HCT116 (cell line): Measurements from ENCODE around the gene IL17RE. TPM values are rescaled to one million over a fixed set of nuclear protein-coding genes. Genes with fewer than 3 reads are reported as not detected.

Experiments
- ATAC-seq: fragments of 200-7000 bp; cut with Tn5 transposase; 2 replicates; pipeline ENCODE4 v1.9.1; 2020; ENCODE audit warnings: mild to moderate bottlenecking, moderate library complexity
- BruUV-seq: library from RNA; stranded (reverse); fragments of 400-500 nt; replicated peaks from 2 replicates; lab custom pipeline; 2021; lab: Mats Ljungman, UMichigan
- CTCF ChIA-PET: fragments of 300-600 bp; sonication (Branson Sonifier 250); formaldehyde crosslinking; loops from one replicate; lab custom pipeline; 2021; ENCODE audit warnings: antibody characterized with exemption; lab: Charles Lee
- POLR2A ChIA-PET: fragments of 300-600, 350-600 bp; sonication (Branson Sonifier 250); formaldehyde crosslinking; loops from one replicate; lab custom pipeline; 2021; ENCODE audit warnings: antibody characterized with exemption; lab: Charles Lee
- RAD21 ChIA-PET, 2 experiments: fragments of 300-600 bp; sonication (Branson Sonifier 250); formaldehyde crosslinking; loops; one replicate each; lab custom pipeline; 2023; ENCODE audit warnings: low total read pairs in 2 of 2; ENCODE audit not compliant: uncharacterized antibody in 2 of 2, unreplicated experiment in 2 of 2, low non-redundant PET in 1 of 2; lab: Charles Lee
- DNase-seq: peaks from one replicate; pipeline ENCODE4 v3.0.0-alpha.2; 2010; ENCODE audit warnings: low read depth, low spot score
- H2AFZ ChIP-seq: fragments of 200-600 bp; shearing (Covaris generic), sonication (generic); 2 replicates; pipeline ENCODE4 v1.6.1; 2017; ENCODE audit warnings: low read depth, mixed run types, mixed read lengths, antibody characterized with exemption, low read length; ENCODE audit not compliant: poor library complexity, severe bottlenecking
- H3K27ac ChIP-seq: 2 replicates; pipeline ENCODE4 v1.5.1; 2012; ENCODE audit warnings: low read depth, low read length
- H3K27me3 ChIP-seq: fragments of 200-600 bp; sonication (generic); 2 replicates; pipeline ENCODE4 v1.6.1; 2016; ENCODE audit warnings: mixed run types, low read length, mixed read lengths; ENCODE audit not compliant: insufficient read depth
- H3K36me3 ChIP-seq, 2 experiments: fragments of 200-500 bp in 1 of 2; fragments of 200-600 bp in 1 of 2; sonication (Bioruptor generic) in 1 of 2; sonication (generic) in 1 of 2; 2 replicates each; pipeline versions ENCODE4 v1.5.1 to v1.6.1; 2014 to 2016; ENCODE audit warnings: low read length in 2 of 2, inconsistent platforms in 1 of 2, mixed read lengths in 1 of 2, mixed run types in 1 of 2; ENCODE audit not compliant: insufficient read depth in 2 of 2, control insufficient read depth in 1 of 2
- H3K4me1 ChIP-seq, 2 experiments: fragments of 200-600 bp in 1 of 2; sonication (generic) in 1 of 2; 2 replicates each; pipeline versions ENCODE4 v1.5.1 to v1.6.1; 2012 to 2017; ENCODE audit warnings: low read length in 2 of 2, inconsistent platforms in 1 of 2, mild to moderate bottlenecking in 1 of 2, mixed read lengths in 1 of 2, mixed run types in 1 of 2, moderate library complexity in 1 of 2; ENCODE audit not compliant: insufficient read depth in 2 of 2, control insufficient read depth in 1 of 2
- H3K4me2 ChIP-seq: fragments of 200-600 bp; sonication (generic); 2 replicates; pipeline ENCODE4 v1.6.1; 2017; ENCODE audit warnings: mixed run types, low read length, mixed read lengths
- H3K4me3 ChIP-seq, 2 experiments: fragments of 200-600 bp in 1 of 2; sonication (generic) in 1 of 2; replicated peaks in 1 of 2; 2 replicates each; pipeline ENCODE4 v1.5.1; 2011 to 2016; ENCODE audit warnings: low read length in 2 of 2, control low read depth in 1 of 2, low read depth in 1 of 2, mild to moderate bottlenecking in 1 of 2, mixed read lengths in 1 of 2, mixed run types in 1 of 2
- H3K79me2 ChIP-seq: fragments of 200-600 bp; sonication (generic); 2 replicates; pipeline ENCODE4 v1.6.1; 2017; ENCODE audit warnings: mild to moderate bottlenecking, mixed run types, low read length, moderate library complexity, mixed read lengths; ENCODE audit not compliant: insufficient read depth
- H3K9ac ChIP-seq: fragments of 200-600 bp; sonication (generic); 2 replicates; pipeline ENCODE4 v1.6.1; 2016; ENCODE audit warnings: low read length, mixed read lengths
- H3K9me2 ChIP-seq: fragments of 200-600 bp; sonication (generic), shearing (Covaris generic); 2 replicates; pipeline ENCODE4 v1.6.1; 2017; ENCODE audit warnings: mixed run types, mild to moderate bottlenecking, moderate library complexity; ENCODE audit not compliant: insufficient read depth
- H3K9me3 ChIP-seq, 2 experiments: fragments of 200-500 bp in 1 of 2; fragments of 200-600 bp in 1 of 2; sonication (Bioruptor generic) in 1 of 2; sonication (generic) in 1 of 2; 2 replicates each; pipeline ENCODE4 v1.6.1; 2014 to 2017; ENCODE audit warnings: low read length in 2 of 2, mixed read lengths in 2 of 2, inconsistent platforms in 1 of 2, low read depth in 1 of 2, mild to moderate bottlenecking in 1 of 2, mixed run types in 1 of 2, moderate library complexity in 1 of 2; ENCODE audit not compliant: control insufficient read depth in 1 of 2, insufficient read depth in 1 of 2
- H4K20me1 ChIP-seq: fragments of 200-600 bp; sonication (generic), shearing (Covaris generic); 2 replicates; pipeline ENCODE4 v1.6.1; 2017; ENCODE audit warnings: mixed run types, mild to moderate bottlenecking, moderate library complexity; ENCODE audit not compliant: insufficient read depth
- CEBPB ChIP-seq: IDR thresholded peaks from 2 replicates; pipeline ENCODE4 v1.6.1; 2012; ENCODE audit warnings: low read depth
- CTCF ChIP-seq, 3 experiments: fragments of 200-600 bp in 1 of 3; sonication (generic) in 1 of 3; IDR thresholded peaks in 2 of 3; conservative IDR thresholded peaks in 1 of 3; 2 replicates each; pipeline ENCODE4 v1.5.1; 2012 to 2017; ENCODE audit warnings: low read depth in 2 of 3, low read length in 2 of 3, antibody characterized with exemption in 1 of 3, borderline replicate concordance in 1 of 3, control low read depth in 1 of 3, mild to moderate bottlenecking in 1 of 3, mixed read lengths in 1 of 3, mixed run types in 1 of 3, moderate library complexity in 1 of 3; ENCODE audit not compliant: insufficient read depth in 1 of 3
- EGR1 ChIP-seq: IDR thresholded peaks from 2 replicates; pipeline ENCODE4 v1.6.1; 2012; ENCODE audit warnings: low read depth
- ELF1 ChIP-seq: IDR thresholded peaks from 2 replicates; pipeline ENCODE4 v1.6.1; 2012; ENCODE audit warnings: low read depth, borderline replicate concordance
- EZH2phosphoT487 ChIP-seq: fragments of 200-600 bp; IDR thresholded peaks from 2 replicates; pipeline ENCODE4 v1.6.1; 2018; ENCODE audit warnings: antibody characterized with exemption, borderline replicate concordance
- FOSL1 ChIP-seq: IDR thresholded peaks from 2 replicates; pipeline ENCODE4 v1.6.1; 2012; ENCODE audit warnings: low read depth
- POLR2AphosphoS5 ChIP-seq: IDR thresholded peaks from 2 replicates; pipeline ENCODE4 v1.6.1; 2011; ENCODE audit warnings: mild to moderate bottlenecking, low read depth, low read length, moderate library complexity
- RAD21 ChIP-seq: IDR thresholded peaks from 2 replicates; pipeline ENCODE4 v1.6.1; 2012; ENCODE audit warnings: low read depth, mild to moderate bottlenecking
- REST ChIP-seq: IDR thresholded peaks from 2 replicates; pipeline ENCODE4 v1.6.1; 2012; ENCODE audit warnings: low read depth
- SIN3A ChIP-seq: IDR thresholded peaks from 2 replicates; pipeline ENCODE4 v1.6.1; 2012; ENCODE audit warnings: low read depth
- SP1 ChIP-seq: IDR thresholded peaks from 2 replicates; pipeline ENCODE4 v1.6.1; 2012; ENCODE audit warnings: low read depth
- TCF7L2 ChIP-seq: IDR thresholded peaks from 2 replicates; pipeline ENCODE4 v1.7.0; 2011; ENCODE audit warnings: borderline replicate concordance, inconsistent platforms; ENCODE audit not compliant: insufficient read depth, insufficient read length; ENCODE audit errors: extremely low read depth
- ZBTB33 ChIP-seq: IDR thresholded peaks from 2 replicates; pipeline ENCODE4 v1.6.1; 2011; ENCODE audit warnings: mild to moderate bottlenecking, low read length, moderate library complexity; ENCODE audit not compliant: insufficient replicate concordance; ENCODE audit errors: extremely low read depth
- ZFX ChIP-seq: fragments of 450-650 bp; IDR thresholded peaks from 2 replicates; pipeline ENCODE4 v1.6.1; 2017
- ZNF274 ChIP-seq: fragments of 200-500 bp; sonication (Bioruptor generic); IDR thresholded peaks from 2 replicates; pipeline ENCODE4 v1.6.1; 2014; ENCODE audit warnings: mild to moderate bottlenecking, low read depth, low read length, inconsistent platforms
- intact Hi-C: fragments of 100-400 bp; cut with micrococcal nuclease; formaldehyde crosslinking; loops from 2 replicates; pipeline ENCODE4 v1.10.0; 2022
- total RNA-seq: library from RNA; stranded (reverse); gene quantifications from one replicate; pipeline ENCODE4 v1.2.1, GENCODE V29; 2021; ENCODE audit not compliant: unreplicated experiment

Gene IL17RE
- total RNA-seq, 1 experiment from 2014 or later: 14.3 TPM

- TF ChIP-seq ZBTB33 (no peak), RAD21 (no peak), SP1 (no peak)
Measured at GRCh38 chr3:9861201-9861600, 41.4 kb upstream of the IL17RE start (continued).

GRCh38 chr3:9861626-9862130, 41.0 kb upstream of the IL17RE start:
- Histone ChIP-seq H3K4me3 (no peak overlapping the region), H3K9me2 (no peaks in the 10 kb centered on the region), H3K9ac (no peak overlapping the region), H3K4me2 (no peak overlapping the region), H3K36me3 (no peaks in the 10 kb centered on the region), H4K20me1 (no peaks in the 10 kb centered on the region), H3K9me3 (no peaks in the 10 kb centered on the region), H3K27me3 (no peaks in the 10 kb centered on the region), H3K4me1 (peaks cover 0 to 11% of the 10 kb centered on the region in 2 experiments; a peak in 1 of 4 replicates), H2AFZ (no peak overlapping the region), H3K79me2 (no peaks in the 10 kb centered on the region), H3K27ac (no peak overlapping the region)
- ChIA-PET POLR2A (no interaction called here), RAD21 (interaction anchor here in 1 of 2 experiments (0.8 kb wide), 1 partner anchor 133 kb away, joined by 5 read pairs; no protein-coding TSS in a partner anchor), CTCF (no interaction called here)
- ATAC-seq: no peak
- no peak for DNase-seq
- BruUV-seq: no TSS peak
- intact Hi-C loops: no loop called here
- no peak for TF ChIP-seq EGR1
- no peak for TF ChIP-seq SIN3A
- no peak for TF ChIP-seq EZH2phosphoT487
- TF ChIP-seq REST: no peak
- no peak for TF ChIP-seq ZFX
- TF ChIP-seq FOSL1: no peak
- TF ChIP-seq ELF1: no peak
- TF ChIP-seq ZNF274: no peak
- no peak for TF ChIP-seq POLR2AphosphoS5
- TF ChIP-seq SP1: no peak
- TF ChIP-seq CTCF (IDR thresholded peaks at IDR 0.05 in 2 of 3, conservative IDR thresholded peaks at IDR 0.05 in 1 of 3; ENCODE audit: borderline replicate concordance in 1 of 3, insufficient read depth in 1 of 3, low read depth in 2 of 3, low read length in 2 of 3): no peak
- TF ChIP-seq ZBTB33: no peak
- TF ChIP-seq TCF7L2: no peak
- no peak for TF ChIP-seq CEBPB
